Measurements from ENCODE around the gene CDC27. TPM values are rescaled to one million over a fixed set of nuclear protein-coding genes. Genes with fewer than 3 reads are reported as not detected.
"Not testable (repeated sequence)": the region's sequence is repeated elsewhere in the genome, so short reads cannot be mapped to it uniquely, and the experiment has no call there.

The CDC27 gene
- total RNA-seq, 1 experiment from 2014 or later, result 36.1 TPM

GRCh38 chr17:47145351-47145750, 43.7 kb downstream of the CDC27 start:
- no peak for DNase-seq (ENCODE audit: low spot score)

- no peak for DNase-seq (ENCODE audit: low spot score)
Observed at GRCh38 chr17:47135235-47135634, 53.9 kb downstream of the CDC27 start.

- DNase-seq (ENCODE audit: low spot score), result not testable (repeated sequence)
Observed at GRCh38 chr17:47134354-47134753, 54.7 kb downstream of the CDC27 start.

GRCh38 chr17:47131761-47132160, 57.3 kb downstream of the CDC27 start:
- no peak for DNase-seq (ENCODE audit: low spot score)

GRCh38 chr17:47126835-47127234, 62.3 kb downstream of the CDC27 start:
- DNase-seq (ENCODE audit: low spot score), result not testable (repeated sequence)

- DNase-seq (ENCODE audit: low spot score), result not testable (repeated sequence)
Observed at GRCh38 chr17:47123262-47123661, 65.8 kb downstream of the CDC27 start.

GRCh38 chr17:47120521-47121095, 68.5 kb downstream of the CDC27 start:
- no peak for DNase-seq (ENCODE audit: low spot score)

- no peak for DNase-seq (ENCODE audit: low spot score)
Observed at GRCh38 chr17:47119746-47120520, 69.2 kb downstream of the CDC27 start.

GRCh38 chr17:47117386-47117785, 71.7 kb downstream of the CDC27 start:
- no peak for DNase-seq (ENCODE audit: low spot score)

- DNase-seq (ENCODE audit: low spot score), result no peak
Observed at GRCh38 chr17:47106130-47106529, 83.0 kb downstream of the CDC27 start.

- DNase-seq (ENCODE audit: low spot score), result not testable (repeated sequence)
Observed at GRCh38 chr17:47105246-47105645, 83.8 kb downstream of the CDC27 start.

GRCh38 chr17:47102914-47103313, 86.2 kb downstream of the CDC27 start:
- no peak for DNase-seq (ENCODE audit: low spot score)

- peak; percentile 94 for DNase-seq (ENCODE audit: low spot score)
Observed at GRCh38 chr17:47099987-47100711, 88.9 kb downstream of the CDC27 start.

GRCh38 chr17:47099451-47099986, 89.6 kb downstream of the CDC27 start:
- DNase-seq (ENCODE audit: low spot score), result no peak

- DNase-seq (ENCODE audit: low spot score), result no peak
Observed at GRCh38 chr17:47096343-47096742, 92.8 kb downstream of the CDC27 start.

- DNase-seq (ENCODE audit: low spot score), result no peak
Observed at GRCh38 chr17:47095268-47095667, 93.8 kb downstream of the CDC27 start.

- no peak for DNase-seq (ENCODE audit: low spot score)
Observed at GRCh38 chr17:47087093-47087492, 102.0 kb downstream of the CDC27 start.

- no peak for DNase-seq (ENCODE audit: low spot score)
Observed at GRCh38 chr17:47085736-47086135, 103.4 kb downstream of the CDC27 start.

- no peak for DNase-seq (ENCODE audit: low spot score)
Observed at GRCh38 chr17:47078801-47079200, 110.3 kb downstream of the CDC27 start.

- DNase-seq (ENCODE audit: low spot score), result no peak
Observed at GRCh38 chr17:47077576-47077975, 111.5 kb downstream of the CDC27 start.

GRCh38 chr17:47076171-47076570, 112.9 kb downstream of the CDC27 start:
- DNase-seq (ENCODE audit: low spot score), result no peak

GRCh38 chr17:47074361-47074760, 114.7 kb downstream of the CDC27 start:
- not testable (repeated sequence) for DNase-seq (ENCODE audit: low spot score)

Data from HT-29 (cell line).